ENCODE measurements around the gene TNFRSF9. TPM values are rescaled to one million over a fixed set of nuclear protein-coding genes. Genes with fewer than 3 reads are reported as not detected.
A peak's percentile ranks its signal among the peaks of the same experiment; 100 is the strongest.

The TNFRSF9 gene
- total RNA-seq, 1 donor, result under 0.01 TPM

- Histone ChIP-seq H3K4me1 (ENCODE audit: insufficient read depth, low read length) (peaks cover 10% of the 10 kb centered on the region), H4K20me1 (ENCODE audit: insufficient read depth, low read length) (no peaks in the 10 kb centered on the region), H3K27ac (ENCODE audit: low read depth, low read length) (no peak overlapping the region), H3K36me3 (ENCODE audit: insufficient read depth, low read length) (peaks cover 20% of the 10 kb centered on the region), H3K27me3 (ENCODE audit: insufficient read depth, low read length) (no peaks in the 10 kb centered on the region), H3K4me2 (ENCODE audit: insufficient read depth, low read length) (peak overlapping the region; percentile 94), H3K79me2 (ENCODE audit: insufficient read depth, low read length) (peaks cover 38% of the 10 kb centered on the region), H2AFZ (ENCODE audit: low read length) (no peak overlapping the region), H3K9me3 (ENCODE audit: low read depth, low read length) (no peaks in the 10 kb centered on the region), H3K4me3 (ENCODE audit: insufficient read depth, low read length) (no peak overlapping the region)
- TF ChIP-seq, protein P1, sequence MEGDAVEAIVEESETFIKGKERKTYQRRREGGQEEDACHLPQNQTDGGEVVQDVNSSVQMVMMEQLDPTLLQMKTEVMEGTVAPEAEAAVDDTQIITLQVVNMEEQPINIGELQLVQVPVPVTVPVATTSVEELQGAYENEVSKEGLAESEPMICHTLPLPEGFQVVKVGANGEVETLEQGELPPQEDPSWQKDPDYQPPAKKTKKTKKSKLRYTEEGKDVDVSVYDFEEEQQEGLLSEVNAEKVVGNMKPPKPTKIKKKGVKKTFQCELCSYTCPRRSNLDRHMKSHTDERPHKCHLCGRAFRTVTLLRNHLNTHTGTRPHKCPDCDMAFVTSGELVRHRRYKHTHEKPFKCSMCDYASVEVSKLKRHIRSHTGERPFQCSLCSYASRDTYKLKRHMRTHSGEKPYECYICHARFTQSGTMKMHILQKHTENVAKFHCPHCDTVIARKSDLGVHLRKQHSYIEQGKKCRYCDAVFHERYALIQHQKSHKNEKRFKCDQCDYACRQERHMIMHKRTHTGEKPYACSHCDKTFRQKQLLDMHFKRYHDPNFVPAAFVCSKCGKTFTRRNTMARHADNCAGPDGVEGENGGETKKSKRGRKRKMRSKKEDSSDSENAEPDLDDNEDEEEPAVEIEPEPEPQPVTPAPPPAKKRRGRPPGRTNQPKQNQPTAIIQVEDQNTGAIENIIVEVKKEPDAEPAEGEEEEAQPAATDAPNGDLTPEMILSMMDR (IDR thresholded peaks at IDR 0.05; ENCODE audit: extremely low read depth, low read depth, low read length), result no peak
- no peak for DNase-seq (ENCODE audit: insufficient read length, low spot score, missing footprints)
Observed at GRCh38 chr1:7960165-7960564, 19.5 kb upstream of the TNFRSF9 start.

DNA sequence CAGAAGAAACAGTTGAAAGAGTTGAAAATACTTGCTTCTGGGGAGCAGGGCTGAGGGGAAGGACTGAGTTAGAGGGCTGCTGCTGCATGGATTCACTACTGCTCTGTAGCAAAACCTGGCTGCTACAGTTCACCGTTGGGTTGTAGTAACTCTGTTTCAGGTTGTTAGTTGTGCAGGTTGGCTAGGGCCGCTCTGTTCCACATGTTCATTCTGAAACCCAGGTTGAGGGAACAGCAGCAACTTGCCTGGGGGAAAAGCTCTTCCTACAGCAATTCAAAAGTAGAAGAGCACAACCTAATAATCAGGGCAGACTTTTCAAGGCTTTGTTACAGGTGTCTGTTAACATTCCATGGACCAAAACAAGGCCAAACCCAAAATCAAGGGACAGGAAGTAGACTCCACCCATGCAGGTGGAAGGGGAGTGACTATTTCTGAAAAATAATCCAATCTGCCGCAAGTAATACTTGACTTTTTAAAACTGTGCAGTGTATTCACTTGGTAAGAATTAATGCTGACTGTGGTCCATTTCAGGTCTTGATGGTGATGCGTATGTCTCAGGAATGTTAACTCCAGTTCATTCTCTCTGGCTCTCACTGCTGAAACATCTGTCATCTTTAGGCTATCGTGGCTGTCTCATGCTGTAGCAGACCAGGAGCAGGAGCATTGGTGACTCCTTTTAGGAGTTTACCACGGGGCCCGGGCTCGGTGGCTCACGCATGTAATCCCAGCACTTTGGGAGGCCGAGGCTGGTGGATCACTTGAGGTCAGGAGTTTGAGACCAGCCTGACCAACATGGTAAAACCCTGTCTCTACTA lies 15.8 kb upstream of the TNFRSF9 start:
- Histone ChIP-seq H3K36me3 (ENCODE audit: insufficient read depth, low read length) (no peaks in the 10 kb centered on the region), H2AFZ (ENCODE audit: low read length) (no peak overlapping the region), H3K27ac (ENCODE audit: low read depth, low read length) (no peak overlapping the region), H3K4me2 (ENCODE audit: insufficient read depth, low read length) (no peak overlapping the region), H3K79me2 (ENCODE audit: insufficient read depth, low read length) (peaks cover 4% of the 10 kb centered on the region), H3K4me1 (ENCODE audit: insufficient read depth, low read length) (peaks cover 16% of the 10 kb centered on the region), H3K4me3 (ENCODE audit: insufficient read depth, low read length) (no peak overlapping the region), H4K20me1 (ENCODE audit: insufficient read depth, low read length) (no peaks in the 10 kb centered on the region), H3K27me3 (ENCODE audit: insufficient read depth, low read length) (no peaks in the 10 kb centered on the region), H3K9me3 (ENCODE audit: low read depth, low read length) (no peaks in the 10 kb centered on the region)
- DNase-seq (ENCODE audit: insufficient read length, low spot score, missing footprints), result peak; percentile 86
- TF ChIP-seq, protein P1 (IDR thresholded peaks at IDR 0.05; ENCODE audit: extremely low read depth, low read depth, low read length), result no peak

- Histone ChIP-seq H3K4me3 (ENCODE audit: insufficient read depth, low read length) (peak overlapping the region; percentile 89), H2AFZ (ENCODE audit: low read length) (peak overlapping the region; percentile 99), H3K4me1 (ENCODE audit: insufficient read depth, low read length) (peaks cover 11% of the 10 kb centered on the region)
Observed at GRCh38 chr1:7954683-7955082, 14.0 kb upstream of the TNFRSF9 start.

More at GRCh38 chr1:7954683-7955082, 14.0 kb upstream of the TNFRSF9 start:
- peak overlapping the region; percentile 88 for H3K27ac ChIP-seq (ENCODE audit: low read depth, low read length)
- H3K9me3 ChIP-seq (ENCODE audit: low read depth, low read length), result no peaks in the 10 kb centered on the region
- H4K20me1 ChIP-seq (ENCODE audit: insufficient read depth, low read length), result no peaks in the 10 kb centered on the region
- no peaks in the 10 kb centered on the region for H3K27me3 ChIP-seq (ENCODE audit: insufficient read depth, low read length)
- no peak for DNase-seq (ENCODE audit: insufficient read length, low spot score, missing footprints)
- H3K4me2 ChIP-seq (ENCODE audit: insufficient read depth, low read length), result peak overlapping the region; percentile 96
- no peaks in the 10 kb centered on the region for H3K79me2 ChIP-seq (ENCODE audit: insufficient read depth, low read length)
- TF ChIP-seq, protein P1 (IDR thresholded peaks at IDR 0.05; ENCODE audit: extremely low read depth, low read depth, low read length), result no peak
- no peaks in the 10 kb centered on the region for H3K36me3 ChIP-seq (ENCODE audit: insufficient read depth, low read length)

All from osteoblast (primary cell).